Liver (tissue), 9 donors: ENCODE measurements around the gene FAM20C. TPM values are rescaled to one million over a fixed set of nuclear protein-coding genes. Genes with fewer than 3 reads are reported as not detected.

ENCODE experiments used
- DNase-seq: peaks from one replicate; pipeline ENCODE4 v3.0.0-alpha.2; 2017; ENCODE audit warnings: low spot score
- H3K27ac ChIP-seq, 2 donors: one replicate each; pipeline ENCODE4 v1.7.0; 2013; ENCODE audit warnings: inconsistent platforms in 2 of 2, low read length in 2 of 2, control low read depth in 1 of 2, low read depth in 1 of 2, mild to moderate bottlenecking in 1 of 2
- H3K27me3 ChIP-seq, 4 donors: one replicate each; pipeline versions ENCODE4 v1.6.1 to v1.7.0; 2013; ENCODE audit warnings: low read length in 3 of 4, inconsistent platforms in 1 of 4, mild to moderate bottlenecking in 1 of 4, moderate library complexity in 1 of 4; ENCODE audit not compliant: control insufficient read depth in 4 of 4, insufficient read depth in 4 of 4
- H3K36me3 ChIP-seq, 4 donors: one replicate each; pipeline versions ENCODE4 v1.6.1 to v1.7.0; 2013; ENCODE audit warnings: low read length in 3 of 4, mild to moderate bottlenecking in 3 of 4, low read depth in 1 of 4, moderate library complexity in 1 of 4; ENCODE audit not compliant: control insufficient read depth in 4 of 4, insufficient read depth in 3 of 4
- H3K4me1 ChIP-seq, 4 donors: one replicate each; pipeline versions ENCODE4 v1.6.1 to v1.7.0; 2013; ENCODE audit warnings: low read length in 3 of 4, mild to moderate bottlenecking in 3 of 4, moderate library complexity in 1 of 4; ENCODE audit not compliant: control insufficient read depth in 4 of 4, insufficient read depth in 4 of 4
- H3K4me3 ChIP-seq, 3 donors: one replicate each; pipeline versions ENCODE4 v1.6.1 to v1.7.0; 2013; ENCODE audit warnings: low read length in 3 of 3, control low read depth in 1 of 3, low read depth in 1 of 3, mild to moderate bottlenecking in 1 of 3
- H3K9ac ChIP-seq, 2 donors: one replicate each; pipeline ENCODE4 v1.7.0; 2013; ENCODE audit warnings: low read length in 2 of 2, mild to moderate bottlenecking in 2 of 2, moderate library complexity in 2 of 2, control low read depth in 1 of 2, low read depth in 1 of 2
- H3K9me3 ChIP-seq, 4 donors: one replicate each; pipeline versions ENCODE4 v1.6.1 to v1.7.0; 2013; ENCODE audit warnings: low read length in 3 of 4; ENCODE audit not compliant: control insufficient read depth in 4 of 4
- ATF3 ChIP-seq: IDR thresholded peaks from 2 replicates; pipeline ENCODE4 v1.6.1; 2016; ENCODE audit warnings: antibody characterized with exemption
- CTCF ChIP-seq: fragments of 150-350 bp; IDR thresholded peaks from 2 replicates; pipeline ENCODE4 v1.5.1; 2017; ENCODE audit warnings: improper control_type of control experiment, low read depth, low read length; ENCODE audit not compliant: missing input control
- EGR1 ChIP-seq, 2 donors: IDR thresholded peaks; 2 replicates each; pipeline ENCODE4 v1.6.1; 2016 to 2018; ENCODE audit warnings: antibody characterized with exemption in 2 of 2, low read depth in 2 of 2
- FOXA1 ChIP-seq: IDR thresholded peaks from 2 replicates; pipeline ENCODE4 v1.6.1; 2016; ENCODE audit warnings: antibody characterized with exemption
- FOXA2 ChIP-seq: IDR thresholded peaks from 2 replicates; pipeline ENCODE4 v1.6.1; 2016; ENCODE audit warnings: antibody characterized with exemption
- GABPA ChIP-seq, 2 donors: IDR thresholded peaks in 1 of 2; conservative IDR thresholded peaks in 1 of 2; 2 replicates each; pipeline ENCODE4 v1.6.1; 2016; ENCODE audit warnings: antibody characterized with exemption in 2 of 2, mild to moderate bottlenecking in 1 of 2, moderate library complexity in 1 of 2
- HNF4G ChIP-seq: IDR thresholded peaks from 2 replicates; pipeline ENCODE4 v1.6.1; 2016; ENCODE audit warnings: antibody characterized with exemption
- JUND ChIP-seq, 2 donors: IDR thresholded peaks; 2 replicates each; pipeline ENCODE4 v1.6.1; 2016; ENCODE audit warnings: antibody characterized with exemption in 2 of 2
- MAX ChIP-seq: IDR thresholded peaks from 2 replicates; pipeline ENCODE4 v1.6.1; 2016; ENCODE audit warnings: antibody characterized with exemption
- RAD21 ChIP-seq, 2 donors: IDR thresholded peaks; 2 replicates each; pipeline ENCODE4 v1.6.1; 2016; ENCODE audit warnings: antibody characterized with exemption in 2 of 2, mild to moderate bottlenecking in 2 of 2
- REST ChIP-seq: IDR thresholded peaks from 2 replicates; pipeline ENCODE4 v1.6.1; 2016; ENCODE audit warnings: antibody characterized with exemption, mild to moderate bottlenecking
- SP1 ChIP-seq: IDR thresholded peaks from 2 replicates; pipeline ENCODE4 v1.6.1; 2018; ENCODE audit warnings: antibody characterized with exemption, mild to moderate bottlenecking
- TAF1 ChIP-seq: conservative IDR thresholded peaks from 2 replicates; pipeline ENCODE4 v1.6.1; 2016; ENCODE audit warnings: antibody characterized with exemption, mild to moderate bottlenecking
- YY1 ChIP-seq: IDR thresholded peaks from 2 replicates; pipeline ENCODE4 v1.6.1; 2016; ENCODE audit warnings: antibody characterized with exemption, mild to moderate bottlenecking
- ZBTB33 ChIP-seq: IDR thresholded peaks from 2 replicates; pipeline ENCODE4 v1.6.1; 2016; ENCODE audit warnings: antibody characterized with exemption
- WGBS: extraction: QIAGEN DNeasy Blood & Tissue Kit; methylation state at CpG from one replicate; pipeline ENCODE4 v1.1.7; 2013; 5-methylcytosine and 5-hydroxymethylcytosine counted together
- polyA plus RNA-seq, 2 donors: library from polyadenylated mRNA; stranded (reverse) in 1 of 2; unstranded in 1 of 2; fragments of 200-250 nt in 1 of 2; fragments of >200 nt in 1 of 2; fragmentation: Nextera tagmentation in 1 of 2; extraction: Ambion mirVana in 1 of 2; gene quantifications; one replicate each; pipeline versions ENCODE4 v1.2.1 to v1.2.3, GENCODE V29; 2013 to 2015
- total RNA-seq, 2 donors: library from RNA; depleted of rRNA; stranded (reverse); fragments of >200 nt; gene quantifications; one replicate each; pipeline ENCODE4 v1.2.3, GENCODE V29; 2014
- donor health status: healthy.
- donor health status: healthy.
- donor health status: healthy.
- donor health status: healthy.
- donor health status: healthy.

Gene FAM20C
- total and polyA plus RNA-seq, 4 donors, result 13.4 to 40.4 (median 31.5) TPM

GRCh38 chr7:158771-159170, 33.6 kb upstream of the FAM20C start:
- H3K4me1 ChIP-seq, result peaks cover 0 to 2% (median 0%) of the 10 kb centered on the region in 4 donors
- TF ChIP-seq FOXA2 (no peak), RAD21 (IDR thresholded peaks at IDR 0.05) (no peak)
- H3K36me3 ChIP-seq, result no peaks in the 10 kb centered on the region
- H3K27me3 ChIP-seq, result no peaks in the 10 kb centered on the region
- 96% methylated on average over 13 of the region's 13 CpGs for WGBS
- H3K9ac ChIP-seq, result no peak overlapping the region
- peaks cover 0 to 2% (median 0%) of the 10 kb centered on the region in 4 donors for H3K9me3 ChIP-seq
- no peak overlapping the region for H3K27ac ChIP-seq
- no peak for DNase-seq
- H3K4me3 ChIP-seq, result no peak overlapping the region

GRCh38 chr7:159370-160270, 32.8 kb upstream of the FAM20C start:
- no peak for DNase-seq
- 81% methylated on average over 50 of the region's 50 CpGs for WGBS
- Histone ChIP-seq H3K27ac (no peak overlapping the region), H3K27me3 (no peaks in the 10 kb centered on the region), H3K36me3 (no peaks in the 10 kb centered on the region), H3K9ac (no peak overlapping the region), H3K4me1 (peaks cover 0 to 2% (median under 1%) of the 10 kb centered on the region in 4 donors), H3K4me3 (no peak overlapping the region), H3K9me3 (peaks cover 0 to 2% (median 0%) of the 10 kb centered on the region in 4 donors)
- TF ChIP-seq YY1 (no peak), GABPA (IDR thresholded peaks at IDR 0.05 in 1 of 2, conservative IDR thresholded peaks at IDR 0.05 in 1 of 2) (no peak), HNF4G (no peak), TAF1 (no peak), EGR1 (IDR thresholded peaks at IDR 0.05; ENCODE audit: low read depth in 2 of 2) (no peak), RAD21 (IDR thresholded peaks at IDR 0.05) (no peak)

- Histone ChIP-seq H3K9ac (no peak overlapping the region), H3K27me3 (no peaks in the 10 kb centered on the region), H3K36me3 (no peaks in the 10 kb centered on the region), H3K9me3 (peaks cover 0 to 2% (median 0%) of the 10 kb centered on the region in 4 donors), H3K4me1 (peaks cover 0 to 6% (median 2%) of the 10 kb centered on the region in 4 donors), H3K27ac (no peak overlapping the region), H3K4me3 (no peak overlapping the region)
- DNase-seq, result no peak
- TF ChIP-seq MAX, result no peak
- TF ChIP-seq TAF1, result no peak
- TF ChIP-seq EGR1 (IDR thresholded peaks at IDR 0.05; ENCODE audit: low read depth in 2 of 2), result no peak
- TF ChIP-seq ATF3, result no peak
- TF ChIP-seq YY1, result no peak
- no peak for TF ChIP-seq ZBTB33
- TF ChIP-seq JUND (IDR thresholded peaks at IDR 0.05), result no peak
- TF ChIP-seq FOXA1, result no peak
- no peak for TF ChIP-seq SP1
- no peak for TF ChIP-seq CTCF
- TF ChIP-seq REST, result no peak
- 77% methylated on average over 27 of the region's 27 CpGs for WGBS
These were observed 31.2 kb upstream of the FAM20C start for GRCh38 chr7:160958-161725.
